Smooth muscle cell (in vitro differentiated cells): ENCODE results near the gene RFX1. TPM values are rescaled to one million over a fixed set of nuclear protein-coding genes. Genes with fewer than 3 reads are reported as not detected.

ENCODE experiments used
- DNase-seq: peaks from one replicate; lab custom pipeline; 2025; ENCODE audit not compliant: unreplicated experiment; lab: John Stamatoyannopoulos, UW
- H2AFZ ChIP-seq: fragments of 200-600 bp; sonication (generic); 2 replicates; pipeline ENCODE4 v1.6.0; 2016; ENCODE audit warnings: antibody characterized with exemption, low read depth, mild to moderate bottlenecking
- H3F3A ChIP-seq: fragments of 200-600 bp; sonication (generic); 2 replicates; pipeline ENCODE4 v1.6.0; 2017; ENCODE audit warnings: antibody characterized with exemption, low read depth
- H3K27ac ChIP-seq: fragments of 200-600 bp; sonication (generic); 2 replicates; pipeline ENCODE4 v1.5.1; 2016; ENCODE audit warnings: low read depth, mild to moderate bottlenecking
- H3K27me3 ChIP-seq: fragments of 200-600 bp; sonication (generic); 2 replicates; pipeline ENCODE4 v1.6.1; 2016; ENCODE audit warnings: low read depth, mild to moderate bottlenecking
- H3K36me3 ChIP-seq: fragments of 200-600 bp; sonication (generic); 2 replicates; pipeline ENCODE4 v1.5.1; 2016; ENCODE audit warnings: low read depth
- H3K4me1 ChIP-seq: fragments of 200-600 bp; sonication (generic); 2 replicates; pipeline ENCODE4 v1.5.1; 2016; ENCODE audit warnings: low read depth
- H3K4me2 ChIP-seq: fragments of 200-600 bp; sonication (generic); 2 replicates; pipeline ENCODE4 v1.6.0; 2016; ENCODE audit warnings: mild to moderate bottlenecking
- H3K4me3 ChIP-seq: fragments of 200-600 bp; sonication (generic); 2 replicates; pipeline ENCODE4 v1.5.1; 2016; ENCODE audit warnings: mild to moderate bottlenecking
- H3K79me2 ChIP-seq: fragments of 200-600 bp; sonication (generic); 2 replicates; pipeline ENCODE4 v1.6.0; 2016; ENCODE audit warnings: low read depth, mild to moderate bottlenecking
- H3K9ac ChIP-seq: fragments of 200-600 bp; sonication (generic); 2 replicates; pipeline ENCODE4 v1.6.0; 2016; ENCODE audit warnings: low read depth
- H3K9me3 ChIP-seq: fragments of 200-600 bp; sonication (generic); replicated peaks from 2 replicates; pipeline ENCODE4 v1.5.1; 2016; ENCODE audit warnings: low read depth
- H4K20me1 ChIP-seq: fragments of 200-600 bp; sonication (generic); 2 replicates; pipeline ENCODE4 v1.6.0; 2016; ENCODE audit warnings: low read depth
- CTCF ChIP-seq: fragments of 200-600 bp; sonication (generic); IDR thresholded peaks from 2 replicates; pipeline ENCODE4 v1.5.1; 2017; ENCODE audit warnings: borderline replicate concordance, mild to moderate bottlenecking, antibody characterized with exemption; ENCODE audit not compliant: insufficient read depth, poor library complexity, severe bottlenecking
- WGBS: methylation state at CpG from one replicate; pipeline ENCODE4 v1.1.7; 2016; ENCODE audit warnings: low lambda C conversion rate; 5-methylcytosine and 5-hydroxymethylcytosine counted together
- polyA plus RNA-seq: library from polyadenylated mRNA; unstranded; fragments of >200 nt; fragmentation: Nextera tagmentation; extraction: Ambion mirVana; gene quantifications from 2 replicates; pipeline ENCODE4 v1.2.1, GENCODE V29; 2016
- total RNA-seq: library from RNA; depleted of rRNA; stranded (reverse); fragments of >200 nt; gene quantifications from 2 replicates; pipeline ENCODE4 v1.2.3, GENCODE V29; 2014

RFX1 gene
- total and polyA plus RNA-seq, 2 experiments from 2014 or later, result 2.2 TPM

DNA sequence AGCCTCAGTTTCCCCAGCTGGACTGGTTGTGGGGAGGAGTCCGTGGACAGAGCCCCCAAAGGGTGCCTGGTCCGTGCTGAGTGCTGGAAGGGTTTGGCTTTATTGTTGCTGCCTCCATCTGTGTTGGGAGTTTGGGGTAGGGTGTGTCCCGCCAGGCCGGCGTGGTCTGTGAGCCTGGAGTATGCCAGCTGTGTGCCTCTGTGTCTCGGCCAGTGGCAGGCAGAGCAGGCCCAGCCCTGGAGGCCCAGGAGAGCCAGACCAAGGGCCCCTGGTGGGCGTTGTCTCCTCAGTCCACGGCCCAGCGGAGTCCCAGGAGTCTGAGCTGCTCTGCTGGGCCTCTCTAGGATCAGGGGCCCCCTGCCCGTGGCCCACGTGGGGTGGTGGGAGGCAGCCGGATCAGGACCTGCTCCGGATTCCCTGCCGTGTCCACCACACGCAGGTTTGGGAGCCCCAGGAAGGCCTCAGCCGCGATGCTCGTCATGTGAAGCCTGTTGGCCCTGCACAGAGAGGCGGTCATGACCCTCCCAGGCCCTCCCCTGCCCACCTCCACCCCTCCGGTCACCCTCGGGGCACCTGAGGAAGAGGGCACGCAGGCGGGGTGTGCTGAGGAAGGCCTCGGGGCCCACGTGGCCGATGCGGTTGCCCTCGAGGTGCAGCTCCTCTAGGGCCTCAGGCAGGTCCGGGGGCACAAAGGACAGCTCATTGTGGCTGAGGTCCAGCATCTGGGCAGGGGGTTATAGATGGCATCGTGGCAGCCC, 74.5 kb downstream of the RFX1 start:
- no peak overlapping the region for H2AFZ ChIP-seq
- no peak overlapping the region for H3K4me2 ChIP-seq
- no peak overlapping the region for H3K4me3 ChIP-seq
- no peak for TF ChIP-seq CTCF
- H3K79me2 ChIP-seq, result no peaks in the 10 kb centered on the region
- H3F3A ChIP-seq, result no peaks in the 10 kb centered on the region
- peaks cover 8% of the 10 kb centered on the region for H3K4me1 ChIP-seq
- H3K9me3 ChIP-seq, result no peaks in the 10 kb centered on the region
- no peaks in the 10 kb centered on the region for H4K20me1 ChIP-seq
- no peaks in the 10 kb centered on the region for H3K36me3 ChIP-seq
- no peaks in the 10 kb centered on the region for H3K27me3 ChIP-seq
- 95% methylated on average over 30 of the region's 30 CpGs for WGBS
- no peak for DNase-seq
- H3K9ac ChIP-seq, result no peak overlapping the region
- no peak overlapping the region for H3K27ac ChIP-seq

GRCh38 chr19:13930402-13930801, 75.7 kb downstream of the RFX1 start:
- Histone ChIP-seq H3K4me3 (no peak overlapping the region), H3K9ac (no peak overlapping the region), H3K4me1 (no peaks in the 10 kb centered on the region), H3K36me3 (no peaks in the 10 kb centered on the region), H3K4me2 (no peak overlapping the region), H2AFZ (no peak overlapping the region), H3F3A (no peaks in the 10 kb centered on the region), H3K27ac (no peak overlapping the region), H3K79me2 (no peaks in the 10 kb centered on the region), H3K9me3 (no peaks in the 10 kb centered on the region), H4K20me1 (no peaks in the 10 kb centered on the region), H3K27me3 (no peaks in the 10 kb centered on the region)
- no peak for DNase-seq
- WGBS, result 95% methylated on average over 13 of the region's 17 CpGs
- TF ChIP-seq CTCF, result no peak

DNA sequence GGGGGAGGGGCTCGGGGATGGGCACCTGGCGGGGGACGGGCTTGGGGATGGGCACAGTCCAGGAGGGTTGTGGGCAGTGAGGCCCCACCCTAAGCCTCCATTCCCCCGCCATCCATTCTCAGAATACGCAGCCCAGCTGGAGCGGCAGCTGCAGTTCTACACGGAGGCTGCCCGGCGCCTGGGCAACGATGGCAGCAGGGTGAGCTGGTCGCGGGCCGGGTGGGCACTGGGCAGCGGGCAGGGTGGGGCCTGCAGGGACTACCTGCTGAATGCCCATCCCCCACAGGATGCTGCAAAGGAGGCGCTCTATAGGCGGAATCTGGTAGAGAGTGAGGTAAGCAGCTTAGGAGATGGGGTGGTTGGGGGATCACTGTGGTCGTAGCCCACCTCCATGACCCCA, 76.2 kb downstream of the RFX1 start:
- WGBS, result 93% methylated on average over 11 of the region's 17 CpGs

More for the DNA sequence above, 76.2 kb downstream of the RFX1 start:
- Histone ChIP-seq H3K9ac (no peak overlapping the region), H3K4me1 (no peaks in the 10 kb centered on the region), H3K9me3 (no peaks in the 10 kb centered on the region), H3K27ac (no peak overlapping the region), H2AFZ (no peak overlapping the region), H3F3A (no peaks in the 10 kb centered on the region), H3K36me3 (no peaks in the 10 kb centered on the region), H3K4me3 (no peak overlapping the region), H3K79me2 (no peaks in the 10 kb centered on the region), H3K4me2 (no peak overlapping the region), H3K27me3 (no peaks in the 10 kb centered on the region), H4K20me1 (no peaks in the 10 kb centered on the region)
- DNase-seq, result no peak
- no peak for TF ChIP-seq CTCF
